T-helper 1 cell (primary cell): Measurements from ENCODE around the gene OAF.
"Not testable (repeated sequence)": the region's sequence is repeated elsewhere in the genome, so short reads cannot be mapped to it uniquely, and the experiment has no call there.

ENCODE experiments used
- DNase-seq, 5 donors: peaks; one replicate each; pipeline ENCODE4 v3.0.0-alpha.2; 2012 to 2020
- total RNA-seq, 4 donors: gene quantifications; one replicate each; lab custom pipeline; 2026; lab: John Stamatoyannopoulos, UW

The OAF gene
- total RNA-seq, result 0.27 to 1.8 (median 1.1) reads per million in 4 donors

DNA sequence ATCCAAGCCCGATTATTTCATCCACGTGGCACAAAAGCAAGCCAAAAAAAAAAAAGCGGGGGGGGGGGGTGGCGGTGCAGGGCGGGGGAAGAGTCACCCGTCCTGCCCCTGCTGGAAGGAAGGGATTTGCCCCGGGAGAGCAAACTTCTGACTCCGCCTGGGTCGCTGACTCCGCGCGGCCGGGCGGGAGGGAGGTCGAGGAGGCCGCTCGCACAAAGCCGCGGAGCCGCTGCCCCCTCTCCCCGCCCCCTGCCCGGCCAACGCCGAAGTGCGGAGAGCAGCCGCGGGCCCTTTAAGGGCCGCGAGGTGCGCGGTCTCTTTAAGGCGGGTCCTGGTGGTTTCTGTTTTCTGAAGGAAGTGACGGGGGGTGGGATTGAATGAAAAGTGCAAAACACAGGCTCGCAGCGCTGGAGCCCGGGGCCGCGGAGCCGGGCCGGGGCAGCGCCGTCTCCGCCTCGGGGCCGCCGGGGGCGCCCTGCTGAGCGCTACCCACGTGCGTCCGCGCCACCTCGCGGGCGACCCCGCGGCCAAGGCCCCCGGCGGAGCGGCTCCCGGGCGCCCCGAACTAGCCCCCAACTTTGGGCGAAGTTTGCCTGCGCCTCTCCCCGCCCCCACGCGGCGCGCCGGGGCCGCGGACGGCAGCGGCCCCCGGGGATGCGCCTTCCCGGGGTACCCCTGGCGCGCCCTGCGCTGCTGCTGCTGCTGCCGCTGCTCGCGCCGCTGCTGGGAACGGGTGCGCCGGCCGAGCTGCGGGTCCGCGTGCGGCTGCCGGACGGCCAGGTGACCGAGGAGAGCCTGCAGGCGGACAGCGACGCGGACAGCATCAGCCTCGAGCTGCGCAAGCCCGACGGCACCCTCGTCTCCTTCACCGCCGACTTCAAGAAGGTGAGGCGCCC, at the start of gene OAF:
OAF (plus strand) TSS at position 407 of the 896 bp plus-strand sequence; CDS start at position 655, 248 bp downstream.
- DNase-seq, result peak in 3 of 5 donors; percentile 35 to 62 (median 47)

DNA sequence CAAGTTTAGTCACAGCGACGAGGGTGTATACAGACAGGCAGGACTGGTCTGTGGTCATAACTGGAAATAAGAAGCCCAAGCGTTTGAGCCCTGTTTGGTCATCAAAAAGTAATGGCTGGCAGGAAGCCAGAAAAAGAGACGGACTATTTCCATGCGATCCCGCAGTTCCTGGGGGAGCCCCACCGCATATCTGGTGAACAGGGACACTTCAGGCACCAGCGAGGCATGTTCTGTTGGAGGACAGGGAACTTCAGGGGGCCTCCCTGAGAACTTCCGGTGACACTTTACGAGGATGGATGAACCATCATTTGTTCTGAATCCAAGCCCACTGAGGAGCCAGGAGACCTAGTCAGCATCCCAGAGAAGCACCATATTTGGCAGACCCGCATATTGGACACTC, 43.2 kb upstream of the OAF start:
- no peak for DNase-seq

DNA sequence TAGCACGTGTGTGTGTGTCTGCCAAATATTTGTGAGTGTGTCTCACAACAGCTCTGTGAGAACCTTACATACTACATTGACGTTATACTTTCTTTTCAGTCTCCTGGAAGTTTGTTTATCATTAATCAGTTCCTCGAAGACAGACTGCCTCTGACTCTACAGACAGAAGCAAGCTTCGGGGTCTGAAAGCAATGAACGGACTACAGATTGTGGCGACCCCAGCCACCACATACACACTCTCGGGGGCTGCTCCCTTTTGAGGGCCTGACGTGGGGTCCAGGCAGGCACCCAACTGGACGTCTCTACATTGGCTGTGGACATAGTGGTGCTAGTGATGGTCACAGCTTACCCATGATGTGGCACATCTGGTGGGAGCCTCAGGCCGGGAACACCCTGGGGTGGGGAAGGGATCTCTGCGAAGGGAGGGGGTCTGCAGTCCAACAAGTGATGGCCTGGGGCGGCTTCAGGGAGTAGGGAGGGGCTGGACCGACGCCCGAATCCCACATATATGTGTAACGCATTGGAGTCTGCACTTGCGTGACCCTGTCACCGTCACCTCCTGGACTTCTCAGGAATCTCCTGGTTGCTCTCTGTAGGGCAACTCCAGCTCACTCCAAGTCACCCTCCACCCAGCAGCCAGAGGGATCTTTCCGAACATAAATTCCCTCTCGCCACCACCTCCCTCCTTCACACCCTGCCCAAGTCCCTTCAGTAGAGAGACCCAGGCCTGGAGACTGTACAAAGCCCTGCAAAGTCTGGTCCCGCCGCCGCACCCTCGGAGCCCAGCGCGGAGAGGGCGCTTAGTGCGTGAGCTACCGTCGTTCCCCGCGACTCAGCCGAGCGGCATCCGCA, 42.5 kb upstream of the OAF start:
- DNase-seq, result no peak

DNA sequence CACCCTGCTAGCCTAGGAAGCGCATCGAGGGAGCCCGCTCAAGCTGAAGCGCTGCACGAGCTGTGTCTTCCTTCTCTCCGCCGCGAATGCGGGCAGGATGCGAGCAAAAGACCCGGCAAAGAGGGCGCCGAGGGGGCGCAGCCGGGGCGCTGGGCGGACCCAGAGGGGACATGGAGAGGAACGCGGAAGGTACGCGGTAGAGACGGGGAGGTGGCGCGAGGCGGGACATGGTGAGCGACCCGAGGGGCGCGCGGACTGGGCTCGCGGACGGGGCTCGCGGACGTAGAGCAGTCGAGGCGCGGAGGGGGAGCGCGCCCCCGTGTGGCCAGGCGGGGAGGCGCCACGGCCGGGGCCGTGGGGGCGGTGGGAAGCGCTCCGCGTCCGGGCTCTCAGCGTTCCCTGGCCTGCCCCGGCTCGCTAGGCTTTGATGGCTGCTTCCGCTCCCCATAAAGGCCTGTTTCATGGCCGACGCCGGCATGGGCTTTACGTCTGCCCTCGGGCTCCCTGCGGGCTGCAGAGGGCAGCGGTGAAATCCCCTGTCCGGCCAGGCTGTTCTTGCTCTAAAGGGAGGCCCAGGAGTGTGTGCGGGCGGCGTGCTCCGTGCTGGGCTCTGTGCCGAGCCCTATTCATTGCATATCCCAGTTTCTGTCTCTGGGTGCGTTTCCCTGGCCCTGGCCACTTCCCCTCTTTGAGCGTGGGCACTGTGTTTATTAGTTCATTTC, 41.7 kb upstream of the OAF start:
- DNase-seq, result peak in 3 of 5 donors; percentile 18 to 43 (median 35)

DNA sequence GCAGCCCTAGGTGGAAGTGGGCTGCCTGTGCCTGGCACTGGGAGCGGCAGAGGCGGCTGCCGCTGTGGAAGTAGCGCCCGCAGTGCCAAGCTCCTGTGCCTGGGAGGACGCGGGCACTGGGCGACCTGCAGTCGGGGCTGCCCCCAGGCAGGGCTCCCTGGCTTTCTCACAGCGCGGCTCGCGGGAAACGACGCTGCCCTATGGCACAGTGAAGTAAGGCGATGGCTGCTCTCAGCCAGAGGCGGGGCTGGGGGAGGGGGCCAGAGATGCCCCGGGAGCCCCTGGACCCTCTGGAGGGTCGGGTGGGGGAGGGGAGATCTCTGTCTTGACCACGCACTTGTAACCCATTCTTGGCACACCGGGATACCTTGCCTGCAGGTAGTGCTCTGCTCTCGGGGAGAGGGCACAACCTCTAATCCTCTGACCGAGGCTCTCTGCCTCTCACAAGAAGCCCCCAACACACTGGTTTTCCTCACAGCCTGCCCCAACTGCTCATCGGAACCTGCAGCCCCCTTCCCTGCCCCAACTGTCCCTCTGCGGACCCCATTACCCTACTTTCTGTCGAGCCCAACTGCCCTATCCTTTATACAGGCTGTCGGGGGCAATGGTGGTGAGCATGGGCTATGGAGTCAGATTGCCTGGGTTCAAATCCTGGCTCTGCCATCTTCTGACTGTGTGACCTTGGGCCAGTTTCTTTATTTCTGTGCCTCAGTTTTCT, 40.7 kb upstream of the OAF start:
- no peak for DNase-seq

DNA sequence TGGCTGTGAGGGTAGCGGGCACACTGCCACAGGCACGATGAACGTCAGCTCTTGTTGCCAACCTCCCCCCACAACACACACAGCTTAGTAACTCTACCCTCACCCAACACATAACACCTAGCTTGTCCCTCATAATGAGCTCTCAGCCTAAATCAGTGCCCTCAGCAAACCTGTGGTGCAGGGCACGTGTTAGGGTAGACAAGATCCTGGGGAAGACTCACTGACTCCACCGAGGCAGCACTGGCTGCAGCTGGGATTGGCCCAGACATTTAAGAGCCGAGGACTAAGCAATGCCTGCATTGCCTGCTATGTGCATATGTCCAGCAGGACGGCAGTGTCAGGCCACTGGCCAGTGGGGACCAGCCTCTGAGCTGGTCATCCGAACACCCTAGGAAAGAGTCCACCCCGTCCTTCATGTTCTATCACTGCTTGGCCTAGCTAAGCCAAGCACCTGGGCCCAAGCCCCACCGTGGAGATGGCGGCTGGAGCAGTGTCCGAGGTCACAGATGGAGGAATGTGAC, 40.0 kb upstream of the OAF start:
- DNase-seq, result no peak

DNA sequence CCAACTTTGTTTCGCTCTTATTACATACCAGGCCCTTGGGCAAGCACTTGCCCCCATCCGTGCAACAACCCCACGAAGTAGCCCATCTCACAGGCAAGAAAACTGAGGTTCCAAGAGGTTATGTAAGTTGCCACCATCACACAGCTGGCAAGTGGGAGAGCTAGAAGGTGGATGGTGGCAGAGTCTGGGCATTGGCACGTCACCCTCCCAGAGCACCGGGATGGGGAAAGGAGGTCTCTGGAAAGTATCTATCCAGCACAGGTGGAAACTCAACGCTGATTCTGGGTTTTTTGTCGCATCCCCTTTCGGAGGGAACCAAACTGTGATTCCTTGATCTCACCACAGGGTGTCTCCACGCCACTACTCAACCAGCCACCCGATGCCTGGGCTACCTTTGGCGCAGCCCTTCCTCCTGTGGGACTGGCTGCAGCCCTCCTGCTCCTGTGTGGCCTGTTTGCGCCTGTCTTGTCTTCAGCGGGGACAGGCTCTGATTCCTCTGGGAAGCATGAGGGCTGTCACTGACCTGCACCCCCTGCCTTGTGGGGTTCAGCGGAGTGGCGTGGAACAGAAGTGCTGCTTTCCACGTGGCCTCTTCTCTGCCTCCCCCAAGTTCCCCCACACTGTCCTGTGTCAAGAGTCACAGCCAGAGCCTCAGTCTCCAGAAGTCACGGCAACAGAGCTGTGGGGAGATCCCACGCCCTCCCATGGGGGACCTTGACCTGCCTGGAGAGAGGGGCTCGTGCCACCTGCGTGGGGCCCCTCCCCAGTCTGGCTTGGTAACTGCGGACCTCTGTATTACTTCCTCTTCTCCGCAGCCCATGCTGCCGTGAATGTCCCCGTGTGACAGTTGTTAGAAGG, 38.5 kb upstream of the OAF start:
- peak in 2 of 5 donors; percentile 14 to 25 for DNase-seq

DNA sequence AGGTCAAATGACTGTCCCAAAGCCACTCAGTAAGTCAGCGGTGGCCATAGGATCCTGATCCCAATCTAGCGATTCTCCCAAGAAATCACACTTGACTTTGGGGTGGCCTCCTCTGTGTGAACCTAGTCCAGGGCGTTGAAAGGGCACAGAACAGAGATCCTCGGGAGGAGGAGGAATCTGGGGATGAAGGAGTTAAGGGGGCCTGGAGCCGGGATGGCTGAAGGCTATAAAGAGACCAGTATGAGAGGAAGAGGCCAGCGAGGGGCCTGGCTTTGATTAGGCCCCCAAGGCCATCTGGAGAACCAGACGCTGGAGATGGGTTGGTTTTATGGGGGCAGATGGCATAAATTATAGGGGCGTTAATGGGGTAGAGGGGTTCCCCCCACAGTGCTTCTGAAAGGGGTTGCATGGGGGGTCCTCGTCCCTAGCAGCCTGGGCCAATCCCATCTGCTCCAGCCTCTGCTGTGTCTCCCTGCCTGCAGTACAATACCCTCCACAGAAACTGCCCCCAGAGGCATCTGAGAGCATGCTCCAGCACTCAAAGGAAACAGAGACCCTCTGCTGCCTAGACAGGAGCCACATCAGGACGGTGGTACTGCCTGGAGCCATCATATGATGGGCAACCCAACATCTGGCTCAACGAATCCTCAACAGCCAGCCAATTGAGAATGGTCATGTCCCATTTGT, 37.7 kb upstream of the OAF start:
- no peak for DNase-seq

DNA sequence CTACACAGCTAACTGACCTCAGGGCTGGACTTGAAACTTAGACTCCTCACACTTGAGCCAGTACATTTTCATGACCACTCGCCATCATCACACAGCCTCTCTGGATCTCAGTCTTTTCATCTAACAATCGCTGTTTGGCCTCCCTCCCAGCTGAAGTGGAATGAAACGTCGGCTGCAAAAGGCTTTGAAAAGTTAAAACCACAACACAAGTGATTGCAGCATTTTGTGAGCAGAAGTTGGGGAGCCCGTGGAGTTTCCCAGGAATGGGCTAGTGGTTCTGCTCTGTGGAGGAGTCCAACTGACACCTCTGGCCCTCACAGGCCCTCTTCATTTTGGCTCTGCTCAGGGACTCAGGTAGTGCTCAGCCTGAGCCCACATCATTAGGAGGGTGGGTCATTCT, 37.0 kb upstream of the OAF start:
- DNase-seq, result no peak

DNA sequence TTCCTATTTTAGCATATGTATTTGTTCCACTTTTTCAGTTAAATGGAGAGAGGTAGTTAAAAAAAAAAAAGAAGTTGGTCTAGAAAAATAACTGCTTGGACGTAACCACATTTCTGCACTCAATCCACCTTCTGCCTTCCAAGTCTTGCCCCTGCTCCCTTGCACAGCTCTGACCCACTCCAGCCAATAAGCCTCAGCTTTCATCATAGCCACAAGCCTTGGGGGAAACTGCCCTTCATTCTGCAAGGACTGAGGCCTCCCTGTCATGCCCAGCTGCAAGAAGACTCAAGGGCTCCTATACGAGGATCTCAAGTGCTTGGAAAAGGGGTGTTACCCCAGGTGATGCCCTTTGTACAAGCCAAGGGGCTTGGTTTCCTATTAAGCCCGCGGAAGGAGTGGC, 36.0 kb upstream of the OAF start:
- no peak for DNase-seq

DNA sequence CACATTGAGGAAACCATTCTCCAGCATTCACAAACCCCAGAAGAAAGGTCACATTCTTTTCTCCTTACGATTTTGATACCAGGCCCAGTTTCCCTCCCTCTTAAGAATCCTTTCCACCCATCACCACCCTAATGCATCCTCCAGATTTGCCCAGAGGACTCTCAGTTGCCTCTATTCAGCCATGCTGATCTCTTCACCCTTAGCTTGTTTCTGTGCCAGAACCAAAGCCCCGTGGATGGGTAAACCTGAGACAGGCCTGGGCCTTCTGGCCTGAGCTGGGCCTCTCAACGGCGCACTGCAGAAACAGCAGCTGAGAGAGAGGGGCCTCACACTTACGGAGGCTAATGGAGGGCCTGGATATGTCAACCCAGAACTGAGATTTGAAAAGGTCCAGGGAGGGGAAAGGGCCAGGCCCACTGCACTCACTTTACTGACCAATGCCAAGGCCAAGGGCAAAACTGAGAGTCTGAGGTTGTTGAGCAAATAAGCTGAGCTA, 32.2 kb upstream of the OAF start:
- DNase-seq, result no peak

DNA sequence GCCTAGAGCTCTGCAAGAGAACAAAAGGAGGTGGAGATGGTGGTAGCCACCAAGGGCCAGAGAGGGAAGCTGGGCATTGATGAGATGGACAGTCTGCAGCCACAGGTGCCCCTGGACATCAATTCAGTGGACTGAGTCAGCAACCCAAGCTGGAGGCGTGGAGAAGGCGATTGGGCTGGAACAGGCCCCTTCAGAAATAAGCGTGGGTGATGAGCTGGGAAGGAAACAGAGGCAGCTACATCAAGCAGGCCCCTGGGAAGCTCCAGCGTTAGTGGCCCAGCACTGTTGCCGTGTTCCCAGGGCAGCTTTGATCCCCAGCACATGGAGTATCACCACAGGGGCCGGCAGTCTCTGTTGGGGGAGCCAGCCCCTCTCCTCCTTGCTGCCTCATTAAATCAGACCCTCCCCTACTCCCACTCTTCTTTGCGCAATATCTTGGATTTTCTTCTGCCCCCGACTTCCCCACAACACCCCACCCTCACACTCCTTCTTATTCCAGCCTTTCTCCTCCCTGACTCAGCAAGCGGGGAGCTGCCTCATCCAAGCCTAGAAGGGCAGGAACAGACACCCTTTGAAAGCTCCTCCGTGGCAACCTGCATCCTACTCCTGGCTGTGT, 31.7 kb upstream of the OAF start:
- DNase-seq, result no peak

DNA sequence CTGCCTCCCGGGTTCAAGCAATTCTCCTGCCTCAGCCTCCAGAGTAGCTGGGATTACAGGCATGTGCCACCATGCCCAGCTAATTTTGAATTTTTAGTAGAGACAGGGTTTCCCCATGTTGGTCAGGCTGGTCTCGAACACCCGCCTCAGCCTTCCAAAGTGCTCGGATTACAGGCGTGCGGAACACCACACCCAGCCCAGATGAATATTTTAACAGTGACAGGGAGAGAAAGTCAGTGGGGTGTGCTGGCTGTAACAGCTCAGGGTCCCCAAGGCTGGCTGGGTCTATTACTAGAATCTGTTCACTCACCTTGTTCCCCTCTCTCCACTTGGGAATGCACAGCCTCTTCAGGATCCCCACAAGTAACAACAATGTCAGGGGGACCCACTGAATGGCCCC, 30.8 kb upstream of the OAF start:
- not testable (repeated sequence) for DNase-seq

DNA sequence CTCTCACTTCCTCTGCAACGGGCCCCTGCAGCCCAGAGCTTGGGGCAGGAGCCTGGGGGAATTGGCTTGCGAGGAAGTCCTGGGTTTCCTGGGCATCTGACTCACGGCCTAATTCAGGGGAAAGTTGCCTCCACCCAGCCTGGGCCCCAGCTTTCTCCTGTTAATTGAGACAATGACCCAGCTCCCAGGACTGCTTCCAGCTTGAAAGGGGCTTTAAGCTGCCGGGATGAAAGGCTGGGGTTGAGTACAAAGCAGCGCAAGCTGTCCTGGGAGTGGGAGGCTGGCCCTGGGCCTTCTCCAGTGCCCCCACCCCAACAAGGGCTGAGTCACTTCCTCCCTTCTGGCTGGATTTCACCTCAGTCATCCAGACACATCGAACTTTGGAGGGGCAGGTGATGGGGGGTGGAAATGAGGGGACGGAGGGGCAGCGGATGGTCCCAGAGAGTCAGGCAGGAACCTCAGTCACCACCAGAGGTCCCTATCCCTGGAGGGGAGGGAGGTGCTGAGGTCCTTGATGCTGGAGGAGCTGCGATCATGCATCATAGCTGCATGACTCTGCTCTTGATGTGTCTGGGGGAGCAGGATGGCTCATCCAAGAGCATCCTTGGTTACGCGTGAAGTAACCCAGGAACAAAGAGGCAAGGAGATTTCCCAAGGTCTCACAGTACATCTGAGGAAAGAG, 30.1 kb upstream of the OAF start:
- DNase-seq, result no peak

DNA sequence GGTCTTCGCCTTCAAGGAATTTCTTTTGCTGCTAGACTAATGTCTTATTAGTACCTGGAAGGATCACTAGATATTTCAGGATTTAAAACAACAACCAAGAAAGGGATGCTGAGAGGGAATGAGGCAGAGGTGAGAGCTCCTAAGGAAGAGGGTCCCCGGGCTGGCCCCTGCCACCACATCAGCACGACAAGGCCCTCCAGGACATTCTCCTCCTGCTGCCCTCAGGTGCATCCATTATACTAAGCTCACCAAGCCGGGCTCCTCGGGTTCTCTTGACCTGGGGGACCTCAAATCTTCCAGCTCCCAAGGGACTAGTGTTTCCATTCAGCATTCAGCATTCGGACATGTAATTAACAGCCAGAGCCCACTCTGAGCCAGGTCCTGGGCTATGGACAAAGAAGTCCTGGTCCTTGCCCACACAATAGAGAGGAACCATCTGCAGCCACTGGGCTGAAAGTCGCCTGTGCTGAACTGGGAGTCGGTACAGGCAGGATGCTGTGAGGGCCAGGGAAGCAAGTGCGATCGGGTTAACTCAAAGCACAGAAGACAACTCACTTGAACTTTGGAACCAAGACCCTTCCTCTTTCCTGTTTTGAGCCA, 29.4 kb upstream of the OAF start:
- no peak for DNase-seq

DNA sequence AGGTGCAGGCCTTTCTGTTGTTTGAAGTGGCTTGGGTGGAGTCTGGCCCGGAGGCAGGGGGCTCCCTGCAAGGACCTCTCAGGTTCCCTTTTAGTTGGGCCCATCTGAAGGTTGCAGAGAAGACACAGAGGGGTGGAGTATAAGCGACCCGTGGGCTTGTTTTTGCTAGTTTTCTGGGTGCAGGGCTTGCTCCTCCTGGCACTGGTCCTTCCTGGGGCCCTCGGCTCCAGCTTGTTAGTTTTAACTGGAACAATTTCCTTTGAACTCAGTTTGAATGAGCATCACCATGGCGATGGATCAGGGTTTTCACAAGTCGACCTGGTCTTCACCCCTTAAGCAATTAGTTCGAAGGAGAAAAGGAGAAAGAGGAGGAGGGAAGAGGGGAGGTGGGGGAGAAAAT, 28.5 kb upstream of the OAF start:
- DNase-seq, result no peak

DNA sequence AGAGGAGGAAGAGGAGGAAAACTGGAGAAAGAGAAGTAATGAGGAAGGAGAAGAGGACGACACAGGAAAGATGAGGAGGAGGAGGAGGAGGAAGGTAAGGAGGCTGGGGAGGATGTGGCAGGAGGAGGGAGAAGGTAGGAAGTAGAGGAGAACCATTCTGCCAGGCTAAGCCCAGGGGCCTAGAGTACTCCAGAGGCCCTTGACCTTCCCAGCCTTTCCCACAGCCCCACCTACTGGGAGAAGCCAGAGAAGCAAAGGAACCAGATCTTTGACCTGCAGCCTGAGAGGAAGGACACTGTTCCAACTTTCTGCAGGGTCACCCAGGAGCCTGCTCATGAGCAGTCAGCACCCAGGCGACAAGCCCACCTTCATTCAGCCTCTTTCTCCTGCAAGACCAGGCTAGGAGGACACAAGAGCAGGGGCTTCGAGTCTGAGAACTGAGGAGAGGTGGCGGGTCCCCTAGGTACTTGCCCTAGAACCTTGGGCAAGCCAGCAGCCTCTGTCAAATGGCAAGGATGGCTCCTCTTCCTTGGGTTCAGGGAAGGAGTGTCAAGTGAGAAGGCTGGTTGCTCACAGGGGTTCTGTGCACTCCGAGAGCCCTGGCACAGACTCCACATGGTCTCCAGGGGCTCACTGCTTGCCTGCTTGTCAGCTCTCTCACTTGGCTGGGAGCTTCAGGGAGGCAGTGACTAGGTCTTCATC, 27.9 kb upstream of the OAF start:
- no peak for DNase-seq

DNA sequence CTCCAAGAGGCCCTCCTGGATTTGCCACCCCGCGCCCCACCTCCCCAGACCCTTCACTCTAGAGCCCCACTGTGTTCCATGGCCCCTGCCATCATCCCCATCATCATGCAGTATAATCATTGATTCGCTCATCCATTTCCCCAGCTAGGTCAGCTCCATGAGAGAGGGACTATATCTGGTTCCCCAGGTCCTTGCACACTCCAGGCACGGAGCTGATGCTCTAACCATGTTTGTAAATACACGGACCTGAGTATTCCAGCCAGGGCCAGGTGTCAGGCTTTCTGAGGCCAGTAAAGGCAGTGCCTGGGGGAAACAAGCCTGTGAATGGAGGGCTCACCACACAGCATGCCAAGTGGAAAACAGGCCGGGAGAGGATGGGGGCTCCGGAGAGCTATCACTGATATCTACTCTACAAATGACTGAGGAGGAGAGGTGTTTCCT, 27.1 kb upstream of the OAF start:
- no peak for DNase-seq
